GM12878 (cell line): ENCODE measurements around the gene ZBTB16. TPM values are rescaled to one million over a fixed set of nuclear protein-coding genes. Genes with fewer than 3 reads are reported as not detected.

ENCODE experiments used
- ATAC-seq: fragments of 200-7000 bp; cut with Tn5 transposase; 3 replicates; pipeline ENCODE4 v1.9.1; 2020; ENCODE audit warnings: mild to moderate bottlenecking, moderate library complexity
- BruUV-seq: library from RNA; stranded (reverse); fragments of 400-500 nt; replicated peaks from 2 replicates; lab custom pipeline; 2021; lab: Mats Ljungman, UMichigan
- CTCF ChIA-PET: fragments of 300-600 bp; sonication (Branson Sonifier 250); formaldehyde crosslinking; extraction: SDS; loops from one replicate; lab custom pipeline; 2021; ENCODE audit warnings: inconsistent platforms; lab: Yijun Ruan, JAX
- POLR2A ChIA-PET: fragments of 350-600 bp; formaldehyde crosslinking; extraction: SDS; loops from one replicate; lab custom pipeline; 2021; ENCODE audit warnings: inconsistent platforms; lab: Charles Lee
- RAD21 ChIA-PET: fragments of 300-600 bp; sonication (Branson Sonifier 250); formaldehyde crosslinking; loops from one replicate; lab custom pipeline; 2023; ENCODE audit warnings: antibody characterized with exemption; ENCODE audit not compliant: unreplicated experiment; lab: Charles Lee
- SMC1A ChIA-PET: fragments of 300-600 bp; sonication (Branson Sonifier 250); formaldehyde crosslinking; loops from one replicate; lab custom pipeline; 2023; ENCODE audit not compliant: unreplicated experiment, uncharacterized antibody; lab: Charles Lee
- DNase-seq: peaks from one replicate; pipeline ENCODE4 v3.0.0-alpha.2; 2011; ENCODE audit warnings: low read depth, low spot score
- FAIRE-seq: peaks from 3 replicates; lab custom pipeline; 2011; peaks lifted over from hg19 to GRCh38; lab: Jason Lieb, UNC
- H2AFZ ChIP-seq: 2 replicates; pipeline ENCODE4 v1.6.0; 2011; ENCODE audit warnings: low read depth, low read length, control low read depth; ENCODE audit not compliant: control insufficient read depth
- H3K27ac ChIP-seq: 2 replicates; pipeline ENCODE4 v1.5.1; 2011; ENCODE audit warnings: control low read depth; ENCODE audit not compliant: control insufficient read depth, insufficient read depth
- H3K27me3 ChIP-seq, 2 experiments: replicated peaks in 1 of 2; 2 replicates each; pipeline versions ENCODE4 v1.6.0 to v1.6.1; 2011; ENCODE audit warnings: low read length in 1 of 2; ENCODE audit not compliant: control insufficient read depth in 2 of 2, insufficient read depth in 2 of 2
- H3K36me3 ChIP-seq, 2 experiments: 2 replicates each; pipeline ENCODE4 v1.5.1; 2011; ENCODE audit warnings: low read length in 1 of 2; ENCODE audit not compliant: control insufficient read depth in 2 of 2, insufficient read depth in 2 of 2
- H3K4me1 ChIP-seq: 2 replicates; pipeline ENCODE4 v1.6.1; 2011; ENCODE audit warnings: mild to moderate bottlenecking, low read length, moderate library complexity, mixed read lengths; ENCODE audit not compliant: control insufficient read depth, insufficient read depth
- H3K4me2 ChIP-seq: 2 replicates; pipeline ENCODE4 v1.6.0; 2011; ENCODE audit warnings: control low read depth; ENCODE audit not compliant: control insufficient read depth, insufficient read depth
- H3K4me3 ChIP-seq: fragments of 200-600 bp; sonication (generic); 2 replicates; pipeline ENCODE4 v1.5.1; 2016
- H3K79me2 ChIP-seq: 2 replicates; pipeline ENCODE4 v1.6.0; 2011; ENCODE audit warnings: low read length; ENCODE audit not compliant: control insufficient read depth, insufficient read depth
- H3K9ac ChIP-seq: 2 replicates; pipeline ENCODE4 v1.8.0; 2011; ENCODE audit warnings: low read length, control low read depth, mixed read lengths; ENCODE audit not compliant: control insufficient read depth, insufficient read depth
- H3K9me3 ChIP-seq: replicated peaks from 3 replicates; pipeline ENCODE4 v1.5.1; 2011; ENCODE audit warnings: mild to moderate bottlenecking, low read length; ENCODE audit not compliant: control insufficient read depth, insufficient read depth
- H4K20me1 ChIP-seq: 2 replicates; pipeline ENCODE4 v1.6.0; 2011; ENCODE audit not compliant: control insufficient read depth, insufficient read depth
- ATF7 ChIP-seq: fragments of 450-650 bp; IDR thresholded peaks from 2 replicates; pipeline ENCODE4 v1.6.1; 2016; ENCODE audit warnings: low read depth, mild to moderate bottlenecking
- BCL11A ChIP-seq: IDR thresholded peaks from 2 replicates; pipeline ENCODE4 v1.6.1; 2011; ENCODE audit warnings: low read depth, low read length
- EP300 ChIP-seq, 2 experiments: fragments of 150-350 bp in 1 of 2; IDR thresholded peaks; 2 replicates each; pipeline ENCODE4 v1.6.1; 2011 to 2012; ENCODE audit warnings: low read depth in 2 of 2, low read length in 2 of 2, borderline replicate concordance in 1 of 2, improper control_type of control experiment in 1 of 2, inconsistent platforms in 1 of 2; ENCODE audit not compliant: control insufficient read depth in 1 of 2
- MTA2 ChIP-seq: fragments of 450-650 bp; IDR thresholded peaks from 2 replicates; pipeline ENCODE4 v1.6.1; 2016; ENCODE audit warnings: low read depth, mild to moderate bottlenecking, moderate library complexity
- SP1 ChIP-seq: IDR thresholded peaks from one replicate; pipeline ENCODE4 v1.6.1; 2011; ENCODE audit warnings: low read depth, low read length
- TARDBP ChIP-seq: IDR thresholded peaks from 2 replicates; pipeline ENCODE4 v1.6.1; 2016; ENCODE audit warnings: borderline replicate concordance
- ZNF622 ChIP-seq: fragments of 450-650 bp; IDR thresholded peaks from 2 replicates; pipeline ENCODE4 v1.6.1; 2017; ENCODE audit warnings: mild to moderate bottlenecking, inconsistent platforms
- WGBS: methylation state at CpG from one replicate; pipeline ENCODE4 v1.1.6; 2016; ENCODE audit warnings: low lambda C conversion rate; ENCODE audit not compliant: insufficient replicate concordance, insufficient coverage; ENCODE audit errors: missing lambda C conversion rate; 5-methylcytosine and 5-hydroxymethylcytosine counted together
- in situ Hi-C: fragments of 300-500 bp; cut with MboI; formaldehyde crosslinking; loops from 9 replicates; pipeline ENCODE4 v1.14.3; 2018; ENCODE audit warnings: mixed read lengths
- intact Hi-C: fragments of 100-400 bp; cut with micrococcal nuclease; formaldehyde crosslinking; loops from one replicate; pipeline ENCODE4 v1.14.2; 2022; ENCODE audit not compliant: unreplicated experiment
- polyA plus RNA-seq, 11 experiments: library from polyadenylated mRNA; depleted of rRNA in 4 of 11; unstranded in 6 of 11; stranded (reverse) in 5 of 11; fragments of >200 nt; fragmentation: Nextera tagmentation in 4 of 11; fragmentation: Illumina TruSeq in 1 of 11; extraction: Ambion mirVana in 4 of 11; extraction: Trizol in 1 of 11; gene quantifications; 1 replicate in 1 of 11; 2 replicates in 10 of 11; pipeline versions ENCODE4 v1.2.1 to v1.2.3, GENCODE V29; 2011 to 2016; ENCODE audit warnings: inconsistent platforms in 2 of 11, missing spikeins in 2 of 11, low read depth in 1 of 11
- total RNA-seq, 4 experiments: library from RNA; depleted of rRNA in 3 of 4; stranded (reverse); fragments of >200 nt in 3 of 4; fragmentation: Illumina TruSeq in 1 of 4; extraction: Trizol in 1 of 4; gene quantifications; 2 replicates each; pipeline versions ENCODE4 v1.2.1 to v1.2.3, GENCODE V29; 2013 to 2021
- TF ChIP-seq, protein P1 (sequence below): fragments of 450-650 bp; IDR thresholded peaks from 2 replicates; pipeline ENCODE4 v1.6.1; 2016; ENCODE audit warnings: mild to moderate bottlenecking
- TF ChIP-seq, protein P2 (sequence below): fragments of 450-650 bp; IDR thresholded peaks from 2 replicates; pipeline ENCODE4 v1.6.1; 2017; ENCODE audit warnings: borderline replicate concordance

Gene ZBTB16
- total and polyA plus RNA-seq, 10 of the 15 experiments (the other 5 are each of a cell fraction or from before 2014, with no cell fraction given): 0.38 TPM; not detected in 9

DNA sequence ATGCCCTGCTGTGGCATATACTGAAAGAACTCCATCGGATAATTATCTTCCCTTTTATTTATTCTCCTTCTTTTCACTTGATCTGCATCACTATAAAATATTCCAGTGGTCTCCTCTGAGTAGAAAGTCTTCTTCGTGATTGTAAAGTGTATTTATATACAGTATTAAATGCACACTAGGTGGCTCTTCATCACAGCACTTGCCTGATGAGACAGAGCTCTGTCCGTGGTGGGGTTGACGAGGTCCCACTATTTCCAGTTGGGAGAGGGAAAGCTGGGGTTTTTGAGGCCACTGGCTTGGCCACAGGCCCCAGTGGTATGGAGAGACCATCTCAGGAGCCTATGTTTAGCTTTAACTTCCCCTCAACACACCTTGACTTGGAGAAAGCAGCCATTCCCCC is 31.6 kb upstream of the ZBTB16 start:
- ChIA-PET POLR2A (no interaction called here), SMC1A (interaction anchor here (0.6 kb wide), 2 partner anchors 272 to 978 kb away, joined by 3 read pairs; no protein-coding TSS in a partner anchor), CTCF (interaction anchor here (1.1 kb wide), 1 partner anchor 104 kb away, joined by 3 read pairs; no protein-coding TSS in a partner anchor), RAD21 (no interaction called here)
- Histone ChIP-seq H2AFZ (no peak overlapping the region), H3K4me3 (no peak overlapping the region), H3K9ac (no peak overlapping the region), H3K27me3 (no peaks in the 10 kb centered on the region; a peak in 1 of 4 replicates), H3K4me1 (no peaks in the 10 kb centered on the region), H3K4me2 (no peak overlapping the region), H3K27ac (no peak overlapping the region), H3K36me3 (no peaks in the 10 kb centered on the region), H3K9me3 (no peaks in the 10 kb centered on the region), H3K79me2 (no peaks in the 10 kb centered on the region), H4K20me1 (no peaks in the 10 kb centered on the region)
- no TSS peak for BruUV-seq
- WGBS: 19% methylated on average over 4 of the region's 4 CpGs
- no peak for FAIRE-seq
- intact Hi-C loops (no loop called here), in situ Hi-C loops (no loop called here)
- no peak for DNase-seq
- no peak for ATAC-seq
- no peak for TF ChIP-seq MTA2
- TF ChIP-seq BCL11A: no peak
- TF ChIP-seq TARDBP: no peak
- TF ChIP-seq, all 136 proteins: peak for 0

DNA sequence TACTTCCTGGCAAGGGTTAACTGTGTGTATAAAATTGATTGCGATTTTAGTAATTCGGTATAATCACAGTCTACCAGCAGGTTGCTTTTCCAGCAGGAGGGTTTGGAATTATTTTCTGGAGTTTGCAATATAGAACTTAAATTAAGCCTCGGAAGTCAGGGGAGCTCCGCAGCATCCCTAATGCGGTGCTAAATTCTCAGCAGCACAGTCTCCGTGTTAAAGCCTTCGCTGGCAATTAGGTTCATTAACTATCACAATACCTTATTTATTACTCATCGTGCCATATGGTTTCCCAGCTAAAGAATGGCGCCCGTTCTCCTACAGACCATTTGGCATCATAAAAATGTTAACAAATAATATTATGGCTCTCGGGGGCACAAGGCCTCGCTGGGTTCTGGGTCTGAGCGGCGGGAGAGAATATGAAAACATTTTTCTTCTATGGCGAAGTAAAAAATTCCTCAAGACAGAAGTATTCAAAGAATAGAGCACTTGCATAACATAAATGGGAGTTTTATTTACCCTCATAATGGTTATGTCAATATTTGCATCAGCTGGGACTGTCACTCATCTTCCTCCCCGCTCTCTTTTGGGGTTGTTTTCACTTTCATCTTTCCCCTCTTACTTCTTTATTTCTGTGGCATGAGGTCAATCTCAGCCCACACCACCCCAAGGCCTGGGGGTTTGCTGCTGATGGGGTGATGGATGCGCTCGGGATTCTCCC is 28.1 kb upstream of the ZBTB16 start:
- ChIA-PET RAD21 (no interaction called here), CTCF (no interaction called here), SMC1A (no interaction called here), POLR2A (no interaction called here)
- Histone ChIP-seq H3K27me3 (no peaks in the 10 kb centered on the region; a peak in 2 of 4 replicates), H2AFZ (no peak overlapping the region), H3K9ac (no peak overlapping the region), H3K4me3 (no peak overlapping the region), H3K9me3 (no peaks in the 10 kb centered on the region), H3K4me1 (no peaks in the 10 kb centered on the region), H3K4me2 (no peak overlapping the region), H4K20me1 (no peaks in the 10 kb centered on the region), H3K36me3 (no peaks in the 10 kb centered on the region), H3K27ac (no peak overlapping the region), H3K79me2 (no peaks in the 10 kb centered on the region)
- FAIRE-seq (no peak), DNase-seq (no peak), ATAC-seq (no peak)
- intact Hi-C loops: no loop called here
- no TSS peak for BruUV-seq
- TF ChIP-seq ATF7 (no peak), EP300 (IDR thresholded peaks at IDR 0.05; ENCODE audit: borderline replicate concordance in 1 of 2, control insufficient read depth in 1 of 2, low read depth in 2 of 2, low read length in 2 of 2) (no peak), ZNF622 (no peak), SP1 (no peak)
- TF ChIP-seq, protein P1, sequence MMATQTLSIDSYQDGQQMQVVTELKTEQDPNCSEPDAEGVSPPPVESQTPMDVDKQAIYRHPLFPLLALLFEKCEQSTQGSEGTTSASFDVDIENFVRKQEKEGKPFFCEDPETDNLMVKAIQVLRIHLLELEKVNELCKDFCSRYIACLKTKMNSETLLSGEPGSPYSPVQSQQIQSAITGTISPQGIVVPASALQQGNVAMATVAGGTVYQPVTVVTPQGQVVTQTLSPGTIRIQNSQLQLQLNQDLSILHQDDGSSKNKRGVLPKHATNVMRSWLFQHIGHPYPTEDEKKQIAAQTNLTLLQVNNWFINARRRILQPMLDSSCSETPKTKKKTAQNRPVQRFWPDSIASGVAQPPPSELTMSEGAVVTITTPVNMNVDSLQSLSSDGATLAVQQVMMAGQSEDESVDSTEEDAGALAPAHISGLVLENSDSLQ: peak; percentile 52; the same call in 1 of the 2 replicates
- TF ChIP-seq, protein P2, sequence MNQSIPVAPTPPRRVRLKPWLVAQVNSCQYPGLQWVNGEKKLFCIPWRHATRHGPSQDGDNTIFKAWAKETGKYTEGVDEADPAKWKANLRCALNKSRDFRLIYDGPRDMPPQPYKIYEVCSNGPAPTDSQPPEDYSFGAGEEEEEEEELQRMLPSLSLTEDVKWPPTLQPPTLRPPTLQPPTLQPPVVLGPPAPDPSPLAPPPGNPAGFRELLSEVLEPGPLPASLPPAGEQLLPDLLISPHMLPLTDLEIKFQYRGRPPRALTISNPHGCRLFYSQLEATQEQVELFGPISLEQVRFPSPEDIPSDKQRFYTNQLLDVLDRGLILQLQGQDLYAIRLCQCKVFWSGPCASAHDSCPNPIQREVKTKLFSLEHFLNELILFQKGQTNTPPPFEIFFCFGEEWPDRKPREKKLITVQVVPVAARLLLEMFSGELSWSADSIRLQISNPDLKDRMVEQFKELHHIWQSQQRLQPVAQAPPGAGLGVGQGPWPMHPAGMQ: no peak
- in situ Hi-C loops: no loop called here
- 64% methylated on average over 18 of the region's 18 CpGs for WGBS
